ENCODE results near the gene AKAP8.

- TF ChIP-seq EP300 (conservative IDR thresholded peaks at IDR 0.05; ENCODE audit: poor library complexity, severe bottlenecking): no peak
- TF ChIP-seq CTCF (IDR thresholded peaks at IDR 0.05; ENCODE audit: poor library complexity, severe bottlenecking): no peak
- no peak for TF ChIP-seq POLR2AphosphoS5 (IDR thresholded peaks at IDR 0.05)
- no peak for TF ChIP-seq MXI1 (conservative IDR thresholded peaks at IDR 0.05; ENCODE audit: poor library complexity, severe bottlenecking)
Measured at GRCh38 chr19:15315101-15315500, 64.5 kb downstream of the AKAP8 start.

Data from neural cell (in vitro differentiated cells).